Tibial artery (tissue), 4 donors: ENCODE results near the gene ZNF165.
"Not testable (repeated sequence)": the region's sequence is repeated elsewhere in the genome, so short reads cannot be mapped to it uniquely, and the experiment has no call there.

ENCODE experiments used
- DNase-seq, 2 donors: peaks; one replicate each; pipeline ENCODE4 v3.0.0-alpha.2; 2019
- H3K27ac ChIP-seq, 2 donors: fragments of 200-600 bp; sonication (generic) in 1 of 2; 1 replicate in 1 of 2; 2 replicates in 1 of 2; pipeline ENCODE4 v1.5.1; 2018 to 2019; ENCODE audit warnings: mild to moderate bottlenecking in 1 of 2
- H3K27me3 ChIP-seq, 2 donors: fragments of 200-600 bp; sonication (generic) in 1 of 2; one replicate each; pipeline versions ENCODE4 v1.5.1 to v1.6.0; 2016 to 2019
- H3K36me3 ChIP-seq, 3 donors: fragments of 200-600 bp; sonication (generic) in 2 of 3; one replicate each; pipeline ENCODE4 v1.5.1; 2016 to 2019; ENCODE audit warnings: mild to moderate bottlenecking in 2 of 3
- H3K4me1 ChIP-seq, 4 donors: fragments of 200-600 bp; sonication (generic) in 2 of 4; 1 replicate in 3 of 4; 2 replicates in 1 of 4; pipeline ENCODE4 v1.5.1; 2016 to 2019
- H3K4me3 ChIP-seq, 2 donors: fragments of 200-600 bp; sonication (generic) in 1 of 2; 1 replicate in 1 of 2; 2 replicates in 1 of 2; pipeline ENCODE4 v1.5.1; 2018 to 2019; ENCODE audit warnings: mild to moderate bottlenecking in 2 of 2
- H3K9me3 ChIP-seq, 3 donors: fragments of 200-600 bp; sonication (generic) in 1 of 3; one replicate each; pipeline ENCODE4 v1.5.1; 2016 to 2019
- CTCF ChIP-seq, 2 experiments: fragments of 200-600 bp in 1 of 2; fragments of 450-650 bp in 1 of 2; IDR thresholded peaks; one replicate each; pipeline ENCODE4 v1.5.1; 2017 to 2019; ENCODE audit warnings: antibody characterized with exemption in 2 of 2, mild to moderate bottlenecking in 1 of 2, moderate library complexity in 1 of 2
- intact Hi-C: fragments of 100-400 bp; cut with DNase I; formaldehyde crosslinking; loops from one replicate; pipeline ENCODE4 v1.15.0; 2023; ENCODE audit warnings: low total_unique reads

Gene ZNF165

GRCh38 chr6:28090917-28091586 lies 10.7 kb downstream of the ZNF165 start:
- Histone ChIP-seq H3K27ac (no peak overlapping the region), H3K4me3 (peak overlapping the region; percentile 7 to 31), H3K4me1 (no peaks in the 10 kb centered on the region)

GRCh38 chr6:28102222-28102621 lies 21.9 kb downstream of the ZNF165 start:
- H3K36me3 ChIP-seq, H3K4me3 ChIP-seq, H3K27me3 ChIP-seq, H3K4me1 ChIP-seq, intact Hi-C loops, H3K27ac ChIP-seq, DNase-seq, H3K9me3 ChIP-seq: not testable (repeated sequence)

More at GRCh38 chr6:28090917-28091586, 10.7 kb downstream of the ZNF165 start:
- no peak for DNase-seq
- intact Hi-C loops, result no loop called here
- Histone ChIP-seq H3K36me3 (peaks cover 11 to 34% (median 17%) of the 10 kb centered on the region in 3 donors), H3K27me3 (peaks cover 0 to 7% of the 10 kb centered on the region in 2 donors), H3K9me3 (peaks cover 0 to 22% (median 6%) of the 10 kb centered on the region in 3 donors)
- TF ChIP-seq CTCF (IDR thresholded peaks at IDR 0.05), result no peak

GRCh38 chr6:28102699-28103098 lies 22.3 kb downstream of the ZNF165 start:
- intact Hi-C loops, H3K27me3 ChIP-seq, H3K36me3 ChIP-seq, H3K27ac ChIP-seq, H3K4me1 ChIP-seq, H3K4me3 ChIP-seq, H3K9me3 ChIP-seq, DNase-seq: not testable (repeated sequence)

GRCh38 chr6:28104392-28105244 lies 24.2 kb downstream of the ZNF165 start:
- intact Hi-C loops, result no loop called here
- Histone ChIP-seq H3K4me3 (peak overlapping the region; percentile 61 to 84), H3K27ac (peak overlapping the region; percentile 75 to 79), H3K27me3 (peaks cover 0 to 2% of the 10 kb centered on the region in 2 donors), H3K9me3 (no peaks in the 10 kb centered on the region), H3K36me3 (no peaks in the 10 kb centered on the region), H3K4me1 (peaks cover 0 to 4% (median 0%) of the 10 kb centered on the region in 4 donors)
- DNase-seq, result peak; percentile 57 to 86
- TF ChIP-seq CTCF (IDR thresholded peaks at IDR 0.05), result peak; percentile 72 to 77

GRCh38 chr6:28105245-28105639 lies 24.9 kb downstream of the ZNF165 start:
- no peaks in the 10 kb centered on the region for H3K9me3 ChIP-seq
- no peaks in the 10 kb centered on the region for H3K36me3 ChIP-seq
- peak overlapping the region; percentile 61 to 84 for H3K4me3 ChIP-seq
- no peak for TF ChIP-seq CTCF (IDR thresholded peaks at IDR 0.05)
- DNase-seq, result no peak
- H3K27ac ChIP-seq, result peak overlapping the region; percentile 75 to 79
- H3K4me1 ChIP-seq, result peaks cover 0 to 4% (median 0%) of the 10 kb centered on the region in 4 donors
- H3K27me3 ChIP-seq, result peaks cover 0 to 6% of the 10 kb centered on the region in 2 donors
- intact Hi-C loops, result no loop called here

- peaks cover 0 to 6% of the 10 kb centered on the region in 2 donors for H3K27me3 ChIP-seq
- no peak for DNase-seq
- no peak overlapping the region for H3K27ac ChIP-seq
- no peaks in the 10 kb centered on the region for H3K36me3 ChIP-seq
- no peaks in the 10 kb centered on the region for H3K9me3 ChIP-seq
- intact Hi-C loops, result no loop called here
- TF ChIP-seq CTCF (IDR thresholded peaks at IDR 0.05), result no peak
- H3K4me3 ChIP-seq, result no peak overlapping the region
- H3K4me1 ChIP-seq, result peaks cover 0 to 4% (median 0%) of the 10 kb centered on the region in 4 donors
Measured at GRCh38 chr6:28107506-28107905, 27.1 kb downstream of the ZNF165 start.
